ENCODE measurements around the gene CCDC40.
A peak's percentile ranks its signal among the peaks of the same experiment; 100 is the strongest.

Gene CCDC40

GRCh38 chr17:80142929-80143328 lies 106.5 kb downstream of the CCDC40 start:
- no peak for DNase-seq

GRCh38 chr17:80145076-80146075 lies 108.9 kb downstream of the CCDC40 start:
- DNase-seq = no peak

- DNase-seq = peak in 2 of 6 experiments; percentile 24 to 42
These were observed 109.9 kb downstream of the CCDC40 start for GRCh38 chr17:80146121-80147034.

- peak; percentile 91 to 99 (median 96) for DNase-seq
These were observed 110.8 kb downstream of the CCDC40 start, which contains the start of gene EIF4A3 for GRCh38 chr17:80147035-80147822. EIF4A3 (minus strand) TSS chr17:80147128; CDS start chr17:80146961, 167 bp downstream.
